SK-N-MC (cell line): Measurements from ENCODE around the gene WDR76.
"Not testable (repeated sequence)": the region's sequence is repeated elsewhere in the genome, so short reads cannot be mapped to it uniquely, and the experiment has no call there.

ENCODE experiments used
- DNase-seq: peaks from one replicate; pipeline ENCODE4 v3.0.0-alpha.2; 2011; ENCODE audit warnings: low read depth, low spot score
- H3K27ac ChIP-seq: fragments of 200-600 bp; sonication (generic); 2 replicates; pipeline ENCODE4 v1.5.1; 2016; ENCODE audit warnings: mixed run types
- H3K36me3 ChIP-seq: fragments of 200-600 bp; sonication (generic); 2 replicates; pipeline ENCODE4 v1.6.1; 2017; ENCODE audit warnings: antibody characterized with exemption, low read length, mixed read lengths; ENCODE audit not compliant: insufficient read depth
- H3K4me3 ChIP-seq: fragments of 200-600 bp; sonication (generic); 2 replicates; pipeline ENCODE4 v1.5.1; 2016
- H3K9ac ChIP-seq: fragments of 200-600 bp; sonication (generic); 2 replicates; pipeline ENCODE4 v1.8.0; 2017; ENCODE audit warnings: mixed run types, mixed read lengths; ENCODE audit not compliant: insufficient read length
- H3K9me3 ChIP-seq: fragments of 200-600 bp; sonication (generic); 2 replicates; pipeline ENCODE4 v1.6.1; 2017; ENCODE audit warnings: low read depth, mild to moderate bottlenecking, antibody characterized with exemption, low read length, moderate library complexity, mixed read lengths
- EZH2 ChIP-seq: fragments of 200-600 bp; sonication (generic); IDR thresholded peaks from one replicate; pipeline ENCODE4 v1.6.1; 2017; ENCODE audit warnings: antibody characterized with exemption
- FOXP2 ChIP-seq: optimal IDR thresholded peaks from 2 replicates; pipeline ENCODE3; 2011; ENCODE audit warnings: mild to moderate bottlenecking, moderate library complexity; ENCODE audit not compliant: insufficient read depth; ENCODE audit errors: extremely low read length, control extremely low read depth
- POLR2AphosphoS5 ChIP-seq: IDR thresholded peaks from 2 replicates; pipeline ENCODE4 v1.6.1; 2012; ENCODE audit warnings: mild to moderate bottlenecking, low read depth, low read length, borderline replicate concordance

The WDR76 gene

GRCh38 chr15:43808435-43808950, 18.3 kb upstream of the WDR76 start:
- Histone ChIP-seq H3K9ac (no peak overlapping the region), H3K4me3 (no peak overlapping the region), H3K9me3 (no peaks in the 10 kb centered on the region), H3K36me3 (peaks cover 92% of the 10 kb centered on the region), H3K27ac (no peak overlapping the region)
- no peak for TF ChIP-seq FOXP2
- TF ChIP-seq EZH2 = no peak
- no peak for TF ChIP-seq POLR2AphosphoS5
- no peak for DNase-seq

- Histone ChIP-seq H3K9ac (no peak overlapping the region), H3K9me3 (no peaks in the 10 kb centered on the region), H3K36me3 (peaks cover 94% of the 10 kb centered on the region), H3K27ac (0 out of 2 replicates have a peak overlapping the region, but pooled peaks have one; percentile 7), H3K4me3 (no peak overlapping the region)
- DNase-seq = no peak
- TF ChIP-seq FOXP2 (no peak), EZH2 (no peak), POLR2AphosphoS5 (no peak)
These were observed 17.7 kb upstream of the WDR76 start for GRCh38 chr15:43808960-43809678.

GRCh38 chr15:43815064-43815463, 11.7 kb upstream of the WDR76 start:
- not testable (repeated sequence) for H3K9ac ChIP-seq, H3K9me3 ChIP-seq, DNase-seq, H3K4me3 ChIP-seq, H3K27ac ChIP-seq
- H3K36me3 ChIP-seq = peaks cover 73% of the 10 kb centered on the region

DNA sequence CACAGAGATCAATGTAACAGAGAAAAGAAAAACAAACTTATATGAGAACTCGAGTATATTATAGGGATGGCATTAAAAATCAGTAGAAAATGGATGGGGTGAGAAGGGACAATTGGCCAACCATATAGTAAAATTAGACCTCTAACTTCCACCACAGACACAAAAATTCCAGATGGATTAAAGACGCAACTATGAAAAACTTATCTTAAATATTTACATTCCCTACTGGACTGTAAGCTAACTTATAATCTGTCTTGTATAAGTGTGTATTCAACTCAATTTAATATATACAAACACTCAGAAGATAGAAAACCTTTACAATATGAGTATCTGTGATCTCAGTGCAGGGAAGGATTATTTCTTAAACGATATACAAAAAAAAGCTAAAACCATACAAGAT, 5.3 kb upstream of the WDR76 start:
- Histone ChIP-seq H3K9me3 (no peaks in the 10 kb centered on the region), H3K27ac (no peak overlapping the region), H3K4me3 (no peak overlapping the region), H3K9ac (no peak overlapping the region), H3K36me3 (peaks cover 33% of the 10 kb centered on the region)
- TF ChIP-seq POLR2AphosphoS5 (no peak), EZH2 (no peak), FOXP2 (no peak)
- DNase-seq = no peak

GRCh38 chr15:43824302-43825246, 2.2 kb upstream of the WDR76 start, which contains the start of gene MFAP1:
Gene MFAP1 (minus strand): TSS chr15:43824690. CDS start chr15:43824569, 121 bp downstream.
- H3K27ac ChIP-seq = peak within 1 kb of the TSS; percentile 79

GRCh38 chr15:43825305-43825704, 1.5 kb upstream of the WDR76 start:
- not testable (repeated sequence) for DNase-seq, H3K4me3 ChIP-seq, H3K9ac ChIP-seq, H3K9me3 ChIP-seq, H3K27ac ChIP-seq
- peaks cover 37% of the 10 kb centered on the region for H3K36me3 ChIP-seq

More at GRCh38 chr15:43824302-43825246, 2.2 kb upstream of the WDR76 start, which contains the start of gene MFAP1:
- Histone ChIP-seq H3K9ac (peak within 1 kb of the TSS; percentile 91), H3K4me3 (peak within 1 kb of the TSS; percentile 88), H3K36me3 (peaks cover 34% of the 10 kb centered on the region), H3K9me3 (no peaks in the 10 kb centered on the region)
- peak; percentile 95 for TF ChIP-seq POLR2AphosphoS5
- TF ChIP-seq FOXP2 = no peak
- DNase-seq = peak; percentile 93

GRCh38 chr15:43826029-43826507, 734 bp upstream of the WDR76 start:
- H3K9ac ChIP-seq = no peak overlapping the region
- peak overlapping the region; percentile 81; the same call in 1 of the 2 replicates for H3K4me3 ChIP-seq
- H3K27ac ChIP-seq = peak overlapping the region; percentile 27; the same call in 1 of the 2 replicates

DNA sequence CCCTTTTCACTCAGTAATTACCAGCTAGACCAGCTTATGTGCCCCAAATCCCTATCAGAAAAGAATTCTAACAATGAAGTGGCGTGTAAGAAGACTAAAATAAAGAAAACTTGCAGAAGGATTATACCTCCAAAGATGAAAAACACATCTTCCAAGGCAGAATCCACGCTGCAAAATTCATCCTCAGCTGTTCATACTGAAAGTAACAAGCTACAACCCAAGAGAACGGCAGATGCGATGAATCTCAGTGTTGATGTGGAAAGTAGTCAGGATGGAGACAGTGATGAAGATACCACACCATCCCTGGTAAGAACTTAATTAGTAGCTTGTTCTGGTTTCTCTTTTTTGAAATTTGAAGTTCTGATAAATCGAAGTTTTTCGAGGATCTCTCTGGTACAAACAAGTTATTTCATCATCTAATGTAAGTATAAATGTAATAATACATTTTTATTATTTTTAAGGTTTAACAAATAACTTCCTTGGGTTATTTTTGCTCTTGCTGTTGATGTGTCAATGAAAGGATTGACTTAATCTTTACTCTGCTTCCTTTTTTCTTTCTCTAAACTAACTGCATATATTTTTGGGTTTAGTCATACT, 1.4 kb downstream of the WDR76 start:
- peak overlapping the region; percentile 35 for H3K27ac ChIP-seq
- H3K4me3 ChIP-seq = peak overlapping the region; percentile 81
- peaks cover 40% of the 10 kb centered on the region for H3K36me3 ChIP-seq
- DNase-seq = no peak
- peak overlapping the region; percentile 92 for H3K9ac ChIP-seq
- H3K9me3 ChIP-seq = no peaks in the 10 kb centered on the region
- TF ChIP-seq FOXP2 (no peak), EZH2 (no peak), POLR2AphosphoS5 (no peak)

More at GRCh38 chr15:43826029-43826507, 734 bp upstream of the WDR76 start:
- no peaks in the 10 kb centered on the region for H3K9me3 ChIP-seq
- TF ChIP-seq EZH2 (no peak), POLR2AphosphoS5 (no peak), FOXP2 (no peak)
- DNase-seq = no peak
- H3K36me3 ChIP-seq = peaks cover 36% of the 10 kb centered on the region

DNA sequence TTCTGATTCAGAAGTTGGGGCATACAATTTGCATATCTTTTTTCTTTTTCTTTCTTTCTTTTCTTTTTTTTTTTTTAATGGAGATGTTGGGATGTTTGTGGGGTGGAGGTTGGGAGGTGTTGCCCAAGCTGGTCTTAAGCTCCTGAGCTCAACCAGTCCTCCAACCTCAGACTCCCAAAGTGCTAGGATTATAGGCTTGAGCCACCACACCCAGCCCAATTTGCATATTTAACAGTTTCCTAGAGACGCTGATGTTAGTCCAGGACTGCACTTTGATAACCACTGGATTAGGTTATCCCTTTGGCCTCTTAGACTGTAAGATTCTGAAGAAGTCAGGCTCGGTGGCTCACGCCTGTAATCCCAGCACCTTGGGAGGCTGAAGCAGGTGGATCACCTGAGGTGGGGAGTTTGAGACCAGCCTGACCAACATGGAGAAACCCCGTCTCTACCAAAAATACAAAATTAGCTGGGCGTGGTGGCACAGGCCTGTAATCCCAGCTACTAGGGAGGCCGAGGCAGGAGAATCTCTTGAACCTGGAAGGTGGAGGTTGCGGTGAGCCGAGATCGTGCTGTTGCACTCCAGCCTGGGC, 3.2 kb downstream of the WDR76 start:
- H3K27ac ChIP-seq, H3K9ac ChIP-seq, DNase-seq, H3K9me3 ChIP-seq, H3K4me3 ChIP-seq: not testable (repeated sequence)
- peaks cover 53% of the 10 kb centered on the region for H3K36me3 ChIP-seq

GRCh38 chr15:43830691-43831275, 4.0 kb downstream of the WDR76 start:
- not testable (repeated sequence) for H3K27ac ChIP-seq, H3K4me3 ChIP-seq

GRCh38 chr15:43831519-43832052, 4.8 kb downstream of the WDR76 start:
- H3K36me3 ChIP-seq = peaks cover 67% of the 10 kb centered on the region
- not testable (repeated sequence) for H3K4me3 ChIP-seq, H3K9me3 ChIP-seq, H3K9ac ChIP-seq, DNase-seq, H3K27ac ChIP-seq

More at GRCh38 chr15:43830691-43831275, 4.0 kb downstream of the WDR76 start:
- not testable (repeated sequence) for H3K9me3 ChIP-seq, H3K9ac ChIP-seq, DNase-seq
- H3K36me3 ChIP-seq = peaks cover 59% of the 10 kb centered on the region
